Natural killer cell (primary cell): ENCODE data around the gene PCP4L1. TPM values are rescaled to one million over a fixed set of nuclear protein-coding genes. Genes with fewer than 3 reads are reported as not detected.
A peak's percentile ranks its signal among the peaks of the same experiment; 100 is the strongest.

Experiments used
- ATAC-seq, 3 donors: fragments of 150-1000 bp in 2 of 3; fragments of 200-7000 bp in 1 of 3; cut with Tn5 transposase; 1 replicate in 1 of 3; 2 replicates in 2 of 3; pipeline ENCODE4 v1.10.0; 2021; ENCODE audit warnings: mild to moderate bottlenecking in 2 of 3, moderate library complexity in 2 of 3
- DNase-seq, 2 donors: peaks; one replicate each; pipeline versions ENCODE4 v3.0.0 to v3.0.0-alpha.2; 2013 to 2021; ENCODE audit warnings: mixed read lengths in 1 of 2
- H3K27ac ChIP-seq: one replicate; pipeline ENCODE4 v1.5.1; 2013; ENCODE audit warnings: mild to moderate bottlenecking, low read length
- H3K27me3 ChIP-seq: one replicate; pipeline ENCODE4 v1.6.1; 2013; ENCODE audit warnings: low read length; ENCODE audit not compliant: control insufficient read depth, insufficient read depth
- H3K36me3 ChIP-seq: one replicate; pipeline ENCODE4 v1.6.1; 2013; ENCODE audit warnings: low read length; ENCODE audit not compliant: control insufficient read depth, insufficient read depth
- H3K4me1 ChIP-seq: one replicate; pipeline ENCODE4 v1.6.1; 2013; ENCODE audit warnings: low read length; ENCODE audit not compliant: control insufficient read depth, insufficient read depth
- H3K4me3 ChIP-seq: one replicate; pipeline ENCODE4 v1.5.1; 2013; ENCODE audit warnings: low read length
- H3K9me3 ChIP-seq: one replicate; pipeline ENCODE4 v1.6.1; 2013; ENCODE audit warnings: low read length; ENCODE audit not compliant: control insufficient read depth, insufficient read depth
- H3K27ac Mint-ChIP-seq, 2 donors: one replicate each; pipeline ENCODE4 v1.8.0; 2022; ENCODE audit warnings: mild to moderate bottlenecking in 2 of 2, mixed read lengths in 2 of 2, moderate library complexity in 1 of 2
- H3K27me3 Mint-ChIP-seq, 2 donors: one replicate each; pipeline ENCODE4 v1.8.0; 2022; ENCODE audit warnings: low read depth in 2 of 2, mixed read lengths in 2 of 2
- H3K36me3 Mint-ChIP-seq: one replicate; pipeline ENCODE4 v1.8.0; 2022; ENCODE audit warnings: mixed read lengths
- H3K4me1 Mint-ChIP-seq, 2 donors: one replicate each; pipeline ENCODE4 v1.8.0; 2022; ENCODE audit warnings: mixed read lengths in 2 of 2
- H3K4me3 Mint-ChIP-seq: one replicate; pipeline ENCODE4 v1.8.0; 2022; ENCODE audit warnings: mild to moderate bottlenecking, moderate library complexity, mixed read lengths
- H3K9me3 Mint-ChIP-seq, 2 donors: one replicate each; pipeline ENCODE4 v1.8.0; 2022; ENCODE audit warnings: mixed read lengths in 2 of 2
- CTCF ChIP-seq: fragments of 200-600 bp; IDR thresholded peaks from one replicate; pipeline ENCODE4 v1.8.0; 2022; ENCODE audit warnings: antibody characterized with exemption
- WGBS: methylation state at CpG from one replicate; pipeline ENCODE4 v1.1.7; 2013; ENCODE audit warnings: missing lambda C conversion rate; ENCODE audit not compliant: insufficient coverage; 5-methylcytosine and 5-hydroxymethylcytosine counted together
- intact Hi-C: fragments of 100-400 bp; cut with micrococcal nuclease; formaldehyde crosslinking; loops from one replicate; pipeline ENCODE4 v1.14.2; 2022
- total RNA-seq, 4 donors: library from RNA; stranded (reverse); fragments of 120-200 nt in 1 of 4; gene quantifications; one replicate each; pipeline versions ENCODE4 v1.2.3 to v1.2.4, GENCODE V29; 2013 to 2022

Gene PCP4L1
- total RNA-seq, 3 donors from 2014 or later (not counting 1 experiment from before 2014, with no cell fraction given), result not detected

DNA sequence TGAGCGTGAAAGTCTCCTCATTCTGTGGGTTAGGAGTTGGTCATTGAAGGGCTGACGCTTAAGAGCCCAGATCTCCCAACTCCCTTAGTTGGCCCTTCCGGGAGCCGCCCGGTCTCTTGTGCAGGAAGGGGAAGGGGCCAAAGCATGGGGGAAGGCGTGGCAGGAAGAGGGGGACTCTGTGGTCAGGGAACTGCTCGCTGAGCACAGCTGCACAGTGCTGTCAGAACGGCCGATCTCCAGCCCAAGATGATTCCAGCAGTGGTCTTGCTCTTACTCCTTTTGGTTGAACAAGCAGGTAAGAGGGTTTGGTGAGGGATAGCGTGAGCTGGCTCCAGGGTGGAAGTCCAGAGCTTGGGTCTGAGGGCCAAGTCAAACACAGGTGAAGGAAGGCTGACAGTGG is 43.5 kb upstream of the PCP4L1 start, which contains the start of gene FCER1G:
FCER1G (plus strand) TSS at position 220 of the 400 bp plus-strand sequence; CDS start at position 247, 27 bp downstream.
- Histone ChIP-seq H3K4me1 (peaks cover 34% of the 10 kb centered on the region), H3K36me3 (peaks cover 60% of the 10 kb centered on the region), H3K4me3 (peak within 1 kb of the TSS; percentile 76), H3K27ac (peak within 1 kb of the TSS; percentile 86), H3K9me3 (no peaks in the 10 kb centered on the region), H3K27me3 (no peaks in the 10 kb centered on the region)
- H3K4me1 Mint-ChIP-seq, result peaks cover 61 to 68% of the 10 kb centered on the region in 2 donors
- 18% methylated on average over 10 of the region's 10 CpGs for WGBS
- DNase-seq (no peak), ATAC-seq (peak in 2 of 3 donors; percentile 6 to 48)
- no peaks in the 10 kb centered on the region for H3K27me3 Mint-ChIP-seq
- intact Hi-C loops, result loop anchor here (5.0 to 10.0 kb wide), 3 partner anchors 330 to 520 kb away; partner anchors contain the start of gene FCGR3A
- peak within 1 kb of the TSS; percentile 96 to 99 for H3K27ac Mint-ChIP-seq
- no peak for TF ChIP-seq CTCF
- no peaks in the 10 kb centered on the region for H3K9me3 Mint-ChIP-seq
- peaks cover 11% of the 10 kb centered on the region for H3K36me3 Mint-ChIP-seq
- peak within 1 kb of the TSS; percentile 95 for H3K4me3 Mint-ChIP-seq

- intact Hi-C loops, result loop anchor here (1.0 to 10.0 kb wide), 5 partner anchors 8 to 518 kb away; partner anchors contain the start of gene FCGR3A
- Mint-ChIP-seq H3K27ac (peak overlapping the region; percentile 96 to 99), H3K4me3 (peak overlapping the region; percentile 95), H3K27me3 (no peaks in the 10 kb centered on the region), H3K4me1 (peaks cover 56 to 70% of the 10 kb centered on the region in 2 donors), H3K36me3 (peaks cover 9% of the 10 kb centered on the region), H3K9me3 (no peaks in the 10 kb centered on the region)
- no peak for TF ChIP-seq CTCF
- 27% methylated on average over 7 of the region's 7 CpGs for WGBS
- peak overlapping the region; percentile 76 for H3K4me3 ChIP-seq
- DNase-seq, result peak; percentile 42 to 53
- no peaks in the 10 kb centered on the region for H3K27me3 ChIP-seq
- H3K27ac ChIP-seq, result peak overlapping the region; percentile 86
- peak; percentile 72 to 86 (median 80) for ATAC-seq
- H3K9me3 ChIP-seq, result no peaks in the 10 kb centered on the region
- peaks cover 41% of the 10 kb centered on the region for H3K36me3 ChIP-seq
- H3K4me1 ChIP-seq, result peaks cover 34% of the 10 kb centered on the region
Observed at GRCh38 chr1:161216945-161217712, 41.4 kb upstream of the PCP4L1 start.

DNA sequence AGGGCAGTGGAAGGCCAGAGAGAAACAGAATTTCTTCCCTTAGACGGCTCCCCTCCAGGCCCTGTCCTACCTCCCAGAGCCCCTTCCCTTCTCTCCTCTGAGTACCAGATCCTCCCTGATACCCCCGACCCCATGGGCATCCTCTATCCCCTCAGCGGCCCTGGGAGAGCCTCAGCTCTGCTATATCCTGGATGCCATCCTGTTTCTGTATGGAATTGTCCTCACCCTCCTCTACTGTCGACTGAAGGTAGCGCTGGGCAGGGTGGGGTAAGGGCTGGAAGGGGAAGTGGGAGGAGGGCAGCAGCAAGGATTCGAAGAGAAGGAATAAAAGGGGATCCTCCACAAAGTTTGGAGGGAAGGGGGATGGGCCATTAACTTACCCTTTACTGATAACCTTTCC is 40.7 kb upstream of the PCP4L1 start:
- Histone ChIP-seq H3K4me1 (peaks cover 34% of the 10 kb centered on the region), H3K4me3 (peak overlapping the region; percentile 76), H3K27me3 (no peaks in the 10 kb centered on the region), H3K27ac (peak overlapping the region; percentile 86), H3K36me3 (peaks cover 34% of the 10 kb centered on the region), H3K9me3 (no peaks in the 10 kb centered on the region)
- no peaks in the 10 kb centered on the region for H3K27me3 Mint-ChIP-seq
- peak overlapping the region; percentile 96 to 99 for H3K27ac Mint-ChIP-seq
- no peaks in the 10 kb centered on the region for H3K9me3 Mint-ChIP-seq
- peak overlapping the region; percentile 95 for H3K4me3 Mint-ChIP-seq
- ATAC-seq (no peak), DNase-seq (no peak)
- peaks cover 9% of the 10 kb centered on the region for H3K36me3 Mint-ChIP-seq
- peaks cover 62 to 77% of the 10 kb centered on the region in 2 donors for H3K4me1 Mint-ChIP-seq
- 46% methylated on average over 2 of the region's 6 CpGs for WGBS
- intact Hi-C loops, result loop anchor here (1.0 to 10.0 kb wide), 5 partner anchors 7 to 517 kb away; partner anchors contain the start of gene FCGR3A
- no peak for TF ChIP-seq CTCF
